ENCODE data around the gene CSN2. TPM values are rescaled to one million over a fixed set of nuclear protein-coding genes. Genes with fewer than 3 reads are reported as not detected.

CSN2 gene
- total and polyA plus RNA-seq, 2 of the 8 experiments (the other 6 are each of a cell fraction or from before 2014, with no cell fraction given) = not detected

GRCh38 chr4:69957209-69957608 lies 8.3 kb downstream of the CSN2 start (continued):
- TF ChIP-seq CTBP2 (IDR thresholded peaks at IDR 0.05; ENCODE audit: borderline replicate concordance, insufficient read depth, insufficient read length, low read length) = no peak
